ENCODE results near the gene ACOX1. TPM values are rescaled to one million over a fixed set of nuclear protein-coding genes. Genes with fewer than 3 reads are reported as not detected.

ACOX1 gene
- total RNA-seq, 8 experiments from 2014 or later, result 14.6 to 106 (median 32.4) TPM

- peaks cover 18 to 23% of the 10 kb centered on the region in 2 donors for H3K4me1 ChIP-seq (replicated peaks in 1 of 2)
- H3K27ac ChIP-seq, result peak overlapping the region; percentile 90 to 95
- WGBS, 10 experiments, result 0 to 80% (median 35%) methylated on average over 1 to 6 of the region's 28 CpGs; no CpG with 5 or more reads in 4 of the 10 experiments
- peak overlapping the region; percentile 43 to 86 (median 58) for H3K4me3 ChIP-seq
- ATAC-seq (replicated peaks in 6 of 8), result peak in 3 of 8 experiments; percentile 4 to 13 (median 5)
- in situ Hi-C loops (cut with MboI; ENCODE audit: low pct_unique_long_range_greater_than_20kb in 2 of 9, low sequenced_read_pairs in 9 of 9, unreplicated experiment in 9 of 9), result no loop called here
These were observed 83.4 kb downstream of the ACOX1 start for GRCh38 chr17:75895370-75896155.

GRCh38 chr17:75894049-75894733, 84.8 kb downstream of the ACOX1 start:
- ATAC-seq (replicated peaks in 6 of 8), result no peak
- Histone ChIP-seq H3K4me3 (no peak overlapping the region), H3K27ac (no peak overlapping the region), H3K4me1 (replicated peaks in 1 of 2) (peaks cover 18 to 23% of the 10 kb centered on the region in 2 donors)
- in situ Hi-C loops (cut with MboI; ENCODE audit: low pct_unique_long_range_greater_than_20kb in 2 of 9, low sequenced_read_pairs in 9 of 9, unreplicated experiment in 9 of 9), result no loop called here
- 20 to 95% (median 63%) methylated on average over 1 to 8 of the region's 22 CpGs; no CpG with 5 or more reads in 2 of the 10 experiments for WGBS, 10 experiments

GRCh38 chr17:75893305-75894048, 85.5 kb downstream of the ACOX1 start:
- WGBS, 10 experiments, result 68 to 100% (median 83%) methylated on average over 1 to 8 of the region's 18 CpGs; no CpG with 5 or more reads in 3 of the 10 experiments
- ATAC-seq (replicated peaks in 6 of 8), result no peak
- in situ Hi-C loops (cut with MboI; ENCODE audit: low pct_unique_long_range_greater_than_20kb in 2 of 9, low sequenced_read_pairs in 9 of 9, unreplicated experiment in 9 of 9), result no loop called here
- no peak overlapping the region for H3K4me3 ChIP-seq
- no peak overlapping the region for H3K27ac ChIP-seq
- H3K4me1 ChIP-seq (replicated peaks in 1 of 2), result peaks cover 18 to 23% of the 10 kb centered on the region in 2 donors

GRCh38 chr17:75892556-75893224, 86.3 kb downstream of the ACOX1 start:
- Histone ChIP-seq H3K4me1 (replicated peaks in 1 of 2) (peaks cover 18 to 23% of the 10 kb centered on the region in 2 donors), H3K27ac (no peak overlapping the region), H3K4me3 (no peak overlapping the region)
- in situ Hi-C loops (cut with MboI; ENCODE audit: low pct_unique_long_range_greater_than_20kb in 2 of 9, low sequenced_read_pairs in 9 of 9, unreplicated experiment in 9 of 9), result no loop called here
- WGBS, 10 experiments, result 96 to 100% (median 100%) methylated on average over 1 to 5 of the region's 16 CpGs; no CpG with 5 or more reads in 6 of the 10 experiments
- ATAC-seq (replicated peaks in 6 of 8), result no peak

GRCh38 chr17:75891605-75892555, 87.1 kb downstream of the ACOX1 start:
- no peak overlapping the region for H3K27ac ChIP-seq
- no peak overlapping the region for H3K4me3 ChIP-seq
- peaks cover 11 to 17% of the 10 kb centered on the region in 2 donors for H3K4me1 ChIP-seq (replicated peaks in 1 of 2)
- 78 to 100% (median 93%) methylated on average over 1 to 5 of the region's 32 CpGs; no CpG with 5 or more reads in 5 of the 10 experiments for WGBS, 10 experiments
- no peak for ATAC-seq (replicated peaks in 6 of 8)
- in situ Hi-C loops (cut with MboI; ENCODE audit: low pct_unique_long_range_greater_than_20kb in 2 of 9, low sequenced_read_pairs in 9 of 9, unreplicated experiment in 9 of 9), result no loop called here

Other genes with a start within 250 kb of the ACOX1 start
- 10 to 100 TPM; 10.0 to 32.7 (median 16.4) TPM for gene GALK1, start 214.0 kb downstream of the ACOX1 start, total RNA-seq
- 10 to 100 TPM; 14.6 to 38.2 (median 20.0) TPM for gene UNK, start 194.4 kb downstream of the ACOX1 start, total RNA-seq
- 1 to 10 TPM in 7 of 8 experiments, under 1 TPM in 1; 0.87 to 9.1 (median 2.7) TPM for gene UNC13D, start 134.8 kb downstream of the ACOX1 start, total RNA-seq
- 10 to 100 TPM; 51.3 to 86.5 (median 60.1) TPM for gene WBP2, start 123.8 kb downstream of the ACOX1 start, total RNA-seq
- 10 to 100 TPM in 2 of 8 experiments, 1 to 10 TPM in 5, under 1 TPM in 1; 0.67 to 15.1 (median 4.8) TPM for gene TRIM47, start 100.6 kb downstream of the ACOX1 start, total RNA-seq
- 10 to 100 TPM in 7 of 8 experiments, 1 to 10 TPM in 1; 8.7 to 22.5 (median 13.4) TPM for gene TRIM65, start 82.2 kb downstream of the ACOX1 start, total RNA-seq
- 10 to 100 TPM; 31.1 to 77.0 (median 47.0) TPM for gene MRPL38, start 74.3 kb downstream of the ACOX1 start, total RNA-seq
- gene FBF1, start 38.1 kb downstream of the ACOX1 start, total RNA-seq, result 10 to 100 TPM in 3 of 8 experiments, 1 to 10 TPM in 5; 4.8 to 14.7 (median 7.6) TPM
- gene TEN1, start 74 bp upstream of the ACOX1 start, total RNA-seq, result 10 to 100 TPM in 6 of 8 experiments, 1 to 10 TPM in 2; 7.8 to 29.8 (median 15.4) TPM
- 10 to 100 TPM in 1 of 8 experiments, 1 to 10 TPM in 7; 3.5 to 11.0 (median 6.2) TPM for gene CDK3, start 21.7 kb upstream of the ACOX1 start, total RNA-seq
- 1 to 10 TPM in 1 of 8 experiments, under 1 TPM in 6, not detected in 1; 0.05 to 1.0 (median 0.59) TPM for gene EVPL, start 48.1 kb upstream of the ACOX1 start, total RNA-seq
- 10 to 100 TPM; 21.2 to 70.9 (median 36.4) TPM for gene SRP68, start 93.4 kb upstream of the ACOX1 start, total RNA-seq
- under 1 TPM in 6 of 8 experiments, not detected in 2; 0.11 to 0.81 (median 0.46) TPM for gene GALR2, start 95.6 kb upstream of the ACOX1 start, total RNA-seq
- 10 to 100 TPM; 13.1 to 37.3 (median 20.9) TPM for gene ZACN, start 100.0 kb upstream of the ACOX1 start, total RNA-seq
- 100 to 1,000 TPM in 1 of 8 experiments, 10 to 100 TPM in 7; 39.6 to 105 (median 64.7) TPM for gene EXOC7, start 124.6 kb upstream of the ACOX1 start, total RNA-seq
- 10 to 100 TPM in 1 of 8 experiments, 1 to 10 TPM in 4, under 1 TPM in 3; 0.41 to 83.2 (median 3.0) TPM for gene FOXJ1, start 162.1 kb upstream of the ACOX1 start, total RNA-seq

Measured in motor neuron (in vitro differentiated cells).